Uterus (tissue), 4 donors: ENCODE data around the gene LRP3. TPM values are rescaled to one million over a fixed set of nuclear protein-coding genes. Genes with fewer than 3 reads are reported as not detected.
A peak's percentile ranks its signal among the peaks of the same experiment; 100 is the strongest.

ENCODE experiments used
- DNase-seq, 2 donors: peaks; one replicate each; pipeline ENCODE4 v3.0.0-alpha.2; 2019 to 2020
- H3K27ac ChIP-seq, 2 donors: fragments of 200-600 bp; sonication (generic); 1 replicate in 1 of 2; 2 replicates in 1 of 2; pipeline ENCODE4 v1.5.1; 2016 to 2018
- H3K27me3 ChIP-seq, 2 donors: fragments of 200-600 bp; sonication (generic); one replicate each; pipeline ENCODE4 v1.5.1; 2018 to 2019; ENCODE audit warnings: control low read depth in 1 of 2
- H3K36me3 ChIP-seq, 2 donors: fragments of 200-600 bp; sonication (generic); one replicate each; pipeline ENCODE4 v1.5.1; 2019; ENCODE audit warnings: control low read depth in 1 of 2
- H3K4me1 ChIP-seq, 2 donors: fragments of 200-600 bp; sonication (generic); one replicate each; pipeline ENCODE4 v1.5.1; 2018 to 2019; ENCODE audit warnings: control low read depth in 1 of 2
- H3K4me3 ChIP-seq, 2 donors: fragments of 200-600 bp; sonication (generic); 1 replicate in 1 of 2; 2 replicates in 1 of 2; pipeline ENCODE4 v1.5.1; 2018 to 2019; ENCODE audit warnings: mild to moderate bottlenecking in 1 of 2
- H3K9me3 ChIP-seq, 2 donors: fragments of 200-600 bp; sonication (generic); one replicate each; pipeline ENCODE4 v1.5.1; 2019; ENCODE audit warnings: control low read depth in 1 of 2
- POLR2A ChIP-seq, 2 donors: fragments of 450-650 bp; IDR thresholded peaks; one replicate each; pipeline ENCODE4 v1.6.1; 2016; ENCODE audit warnings: antibody characterized with exemption in 2 of 2, mild to moderate bottlenecking in 1 of 2, moderate library complexity in 1 of 2
- intact Hi-C: fragments of 100-400 bp; cut with DNase I; formaldehyde crosslinking; loops from one replicate; pipeline ENCODE4 v1.15.1; 2023; ENCODE audit warnings: low total_unique reads
- total RNA-seq, 4 donors: library from RNA; depleted of rRNA in 3 of 4; stranded (reverse); fragments of >200 nt in 3 of 4; gene quantifications; one replicate each; pipeline versions ENCODE4 v1.1.0 to v1.2.4, GENCODE V29; 2014 to 2023
- TF ChIP-seq, protein P1 (sequence below), 4 experiments: fragments of 200-600 bp in 2 of 4; fragments of 450-650 bp in 2 of 4; sonication (generic) in 2 of 4; IDR thresholded peaks; one replicate each; pipeline ENCODE4 v1.5.1; 2016 to 2019; ENCODE audit warnings: antibody characterized with exemption in 4 of 4, mild to moderate bottlenecking in 2 of 4, moderate library complexity in 1 of 4
- donor health status: DM: yes; HTN: yes; CAD: no.

LRP3 gene
- total RNA-seq, 4 donors from 2014 or later = 5.9 to 26.9 (median 23.3) TPM

DNA sequence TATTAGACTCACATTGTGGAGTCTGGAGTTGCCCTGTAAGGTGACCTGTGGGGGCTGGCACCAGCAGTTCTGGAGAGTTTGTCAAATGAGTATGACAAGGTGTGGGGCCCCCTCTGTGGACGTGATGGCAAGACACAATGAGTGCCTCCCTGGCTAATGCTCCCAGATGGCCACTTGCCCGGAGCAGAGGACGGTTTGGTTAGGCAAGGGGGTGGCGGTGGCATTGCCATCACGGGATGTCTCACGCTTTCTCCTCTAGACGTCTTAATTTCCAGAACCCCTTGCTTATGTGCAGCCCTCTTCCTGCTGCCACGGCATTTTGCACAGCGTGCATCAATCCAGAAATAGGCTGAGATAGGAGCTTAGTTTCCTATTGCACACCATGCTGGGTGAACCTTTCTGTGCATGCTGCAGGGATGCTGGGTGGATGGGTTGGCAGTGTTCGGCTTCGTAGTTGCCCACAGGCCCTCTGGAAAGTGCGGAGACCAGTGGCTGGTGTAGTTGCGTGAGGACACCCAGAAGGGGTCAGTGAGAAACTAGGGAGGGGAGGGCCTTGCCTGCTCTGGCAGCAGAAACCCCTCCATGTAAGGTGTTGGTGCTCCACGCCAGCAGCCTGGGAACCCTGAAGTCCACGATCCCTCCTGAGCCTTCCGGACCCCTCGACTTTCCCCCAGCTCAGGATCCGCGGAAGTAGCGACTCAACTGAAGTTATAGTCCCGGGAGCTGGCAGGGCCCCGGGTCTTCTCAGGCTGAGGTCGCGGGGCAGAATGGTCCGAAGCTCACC lies 18.1 kb upstream of the LRP3 start:
- Histone ChIP-seq H3K4me1 (peaks cover 0 to 17% of the 10 kb centered on the region in 2 donors), H3K4me3 (peak overlapping the region; percentile 71 to 95), H3K36me3 (no peaks in the 10 kb centered on the region), H3K27ac (peak overlapping the region; percentile 87 to 88), H3K27me3 (no peaks in the 10 kb centered on the region), H3K9me3 (no peaks in the 10 kb centered on the region)
- peak in 1 of 2 donors; percentile 43 for DNase-seq
- intact Hi-C loops = no loop called here
- no peak for TF ChIP-seq POLR2A (IDR thresholded peaks at IDR 0.05)
- TF ChIP-seq, protein P1, sequence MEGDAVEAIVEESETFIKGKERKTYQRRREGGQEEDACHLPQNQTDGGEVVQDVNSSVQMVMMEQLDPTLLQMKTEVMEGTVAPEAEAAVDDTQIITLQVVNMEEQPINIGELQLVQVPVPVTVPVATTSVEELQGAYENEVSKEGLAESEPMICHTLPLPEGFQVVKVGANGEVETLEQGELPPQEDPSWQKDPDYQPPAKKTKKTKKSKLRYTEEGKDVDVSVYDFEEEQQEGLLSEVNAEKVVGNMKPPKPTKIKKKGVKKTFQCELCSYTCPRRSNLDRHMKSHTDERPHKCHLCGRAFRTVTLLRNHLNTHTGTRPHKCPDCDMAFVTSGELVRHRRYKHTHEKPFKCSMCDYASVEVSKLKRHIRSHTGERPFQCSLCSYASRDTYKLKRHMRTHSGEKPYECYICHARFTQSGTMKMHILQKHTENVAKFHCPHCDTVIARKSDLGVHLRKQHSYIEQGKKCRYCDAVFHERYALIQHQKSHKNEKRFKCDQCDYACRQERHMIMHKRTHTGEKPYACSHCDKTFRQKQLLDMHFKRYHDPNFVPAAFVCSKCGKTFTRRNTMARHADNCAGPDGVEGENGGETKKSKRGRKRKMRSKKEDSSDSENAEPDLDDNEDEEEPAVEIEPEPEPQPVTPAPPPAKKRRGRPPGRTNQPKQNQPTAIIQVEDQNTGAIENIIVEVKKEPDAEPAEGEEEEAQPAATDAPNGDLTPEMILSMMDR (IDR thresholded peaks at IDR 0.05) = no peak

DNA sequence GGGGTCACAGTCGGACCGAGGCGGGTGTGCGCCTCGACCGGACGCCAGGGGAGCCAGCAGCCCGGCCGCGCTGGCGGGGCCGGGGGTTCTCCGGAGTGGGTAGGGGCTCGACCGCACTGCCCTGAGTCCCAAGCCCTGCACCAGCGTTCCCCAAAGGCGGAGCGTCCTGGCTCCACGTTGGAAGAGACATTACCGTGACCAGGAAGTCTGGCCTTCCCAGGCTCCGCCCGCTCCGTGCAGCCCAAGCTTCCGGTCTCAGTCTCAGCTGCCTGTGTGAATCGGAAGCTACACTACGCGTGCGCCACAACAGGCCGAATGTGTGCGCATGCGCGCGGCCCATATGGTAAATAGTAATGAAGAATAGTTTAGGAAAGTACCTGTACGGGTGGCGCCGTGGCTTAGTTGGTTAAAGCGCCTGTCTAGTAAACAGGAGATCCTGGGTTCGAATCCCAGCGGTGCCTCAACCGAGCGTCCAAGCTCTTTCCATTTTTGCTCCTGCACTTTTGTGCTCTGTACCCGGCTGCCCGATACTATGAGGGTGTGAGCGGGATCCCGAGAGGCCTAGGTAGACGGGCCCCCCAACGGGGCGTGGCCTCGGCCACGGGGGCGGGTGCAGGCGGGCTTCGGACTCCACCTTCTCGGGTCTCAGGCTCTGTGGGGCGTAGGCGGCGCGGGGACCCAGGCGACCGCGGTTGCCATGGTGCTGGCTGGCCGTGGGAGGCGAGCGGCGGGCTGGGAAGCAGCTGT lies 17.3 kb upstream of the LRP3 start:
- Histone ChIP-seq H3K27ac (peak overlapping the region; percentile 87 to 88), H3K4me3 (peak overlapping the region; percentile 71 to 95), H3K36me3 (no peaks in the 10 kb centered on the region), H3K9me3 (no peaks in the 10 kb centered on the region), H3K4me1 (peaks cover 0 to 17% of the 10 kb centered on the region in 2 donors), H3K27me3 (no peaks in the 10 kb centered on the region)
- intact Hi-C loops = no loop called here
- DNase-seq = peak; percentile 98 to 99
- peak; percentile 62 to 75 for TF ChIP-seq POLR2A (IDR thresholded peaks at IDR 0.05)
- TF ChIP-seq, protein P1 (IDR thresholded peaks at IDR 0.05) = peak in 3 of 4 experiments; percentile 26 to 36 (median 35)

DNA sequence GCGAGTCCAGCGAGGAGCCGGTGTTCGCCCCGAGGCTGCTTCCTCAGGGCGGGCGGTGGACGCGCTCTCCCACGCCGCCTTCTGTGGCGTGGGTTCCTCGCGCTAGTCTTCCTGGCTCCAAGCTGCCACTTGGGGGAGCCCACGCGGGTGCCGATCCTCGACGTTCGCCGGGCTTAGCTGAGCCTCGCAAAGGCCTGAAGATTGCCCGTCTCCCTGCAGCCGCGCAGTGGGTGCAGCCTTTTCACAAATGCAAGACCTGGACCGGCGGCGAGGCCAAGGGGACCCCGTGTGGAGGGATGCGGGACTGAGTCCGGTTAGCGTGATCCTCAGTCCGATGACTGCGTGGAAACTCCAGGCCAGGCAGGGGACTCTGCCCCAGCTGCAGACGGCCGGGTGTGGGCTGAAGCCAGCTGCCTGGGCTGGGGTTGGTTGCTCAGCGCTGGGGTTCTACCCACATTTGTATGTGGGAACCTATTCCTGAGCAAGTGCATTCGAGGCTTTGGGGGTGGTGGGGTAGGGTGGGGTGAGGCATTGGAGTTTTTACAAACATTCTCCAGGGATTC lies 16.6 kb upstream of the LRP3 start:
- H3K9me3 ChIP-seq = no peaks in the 10 kb centered on the region
- H3K4me3 ChIP-seq = peak overlapping the region; percentile 71 to 95
- H3K36me3 ChIP-seq = no peaks in the 10 kb centered on the region
- TF ChIP-seq POLR2A (IDR thresholded peaks at IDR 0.05) = no peak
- TF ChIP-seq, protein P1 (IDR thresholded peaks at IDR 0.05) = peak; percentile 35 to 54 (median 46)
- intact Hi-C loops = no loop called here
- DNase-seq = no peak
- H3K27me3 ChIP-seq = no peaks in the 10 kb centered on the region
- peak overlapping the region; percentile 87 to 88 for H3K27ac ChIP-seq
- peaks cover 0 to 17% of the 10 kb centered on the region in 2 donors for H3K4me1 ChIP-seq

DNA sequence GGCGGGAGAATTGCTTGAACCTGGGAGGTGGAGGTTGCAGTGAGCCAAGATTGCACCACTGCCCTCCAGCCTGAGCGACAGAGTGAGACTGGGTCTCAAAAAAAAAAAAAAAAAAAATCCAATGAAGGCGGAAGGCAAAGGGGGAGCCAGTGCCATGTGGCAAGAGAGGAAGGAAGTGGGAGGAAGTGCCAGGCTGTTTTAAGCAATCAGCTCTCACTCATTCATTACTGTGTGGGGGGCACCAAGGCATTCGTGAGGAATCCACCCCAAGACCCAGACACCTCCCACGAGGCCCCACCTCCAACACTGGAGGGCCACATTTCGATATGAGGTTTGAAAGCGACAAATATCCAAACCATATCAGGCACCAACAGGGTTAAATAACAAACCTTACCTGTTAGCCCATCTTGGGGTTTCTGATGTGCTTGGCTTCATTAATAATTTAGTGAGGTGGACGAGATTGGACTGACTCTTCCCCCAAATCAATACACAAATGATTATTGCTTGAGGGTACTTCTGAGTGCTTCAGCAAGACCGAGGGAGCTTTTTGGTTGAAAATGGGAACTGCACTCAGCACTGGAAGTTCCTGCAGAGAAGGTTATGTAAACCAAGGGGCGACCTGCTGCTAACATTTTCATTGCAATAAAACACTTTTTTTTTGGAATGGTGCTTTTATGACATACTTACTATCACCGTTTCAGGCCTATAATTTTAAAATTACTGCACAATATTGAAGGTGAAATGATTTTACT lies 7.5 kb upstream of the LRP3 start:
- DNase-seq = no peak
- Histone ChIP-seq H3K4me3 (no peak overlapping the region), H3K4me1 (no peaks in the 10 kb centered on the region), H3K9me3 (no peaks in the 10 kb centered on the region), H3K27ac (no peak overlapping the region), H3K36me3 (no peaks in the 10 kb centered on the region), H3K27me3 (no peaks in the 10 kb centered on the region)
- TF ChIP-seq, protein P1 (IDR thresholded peaks at IDR 0.05) = no peak
- no peak for TF ChIP-seq POLR2A (IDR thresholded peaks at IDR 0.05)
- intact Hi-C loops = no loop called here
